Activated naive CD4-positive, alpha-beta T cell treated with anti-CD3 and anti-CD28 coated beads, Interleukin-2, amount 10 ng/mL, durations not matched to agents 7 days and 5 days (primary cell): ENCODE data around the gene ZDHHC3.
A peak's percentile ranks its signal among the peaks of the same experiment; 100 is the strongest.

Experiments used
- CTCF ChIA-PET: fragments of 350-600 bp; sonication (Branson Sonifier 250); formaldehyde crosslinking; loops from one replicate; lab custom pipeline; 2021; ENCODE audit warnings: antibody characterized with exemption; lab: Charles Lee
- DNase-seq: peaks from one replicate; pipeline ENCODE4 v3.0.0-alpha.2; 2020
- H3K27ac Mint-ChIP-seq: one replicate; pipeline ENCODE4 v1.8.0; 2021; ENCODE audit warnings: mild to moderate bottlenecking, moderate library complexity, mixed read lengths
- H3K27me3 Mint-ChIP-seq: one replicate; pipeline ENCODE4 v1.8.0; 2021; ENCODE audit warnings: mild to moderate bottlenecking, mixed read lengths
- H3K36me3 Mint-ChIP-seq: one replicate; pipeline ENCODE4 v1.8.0; 2021; ENCODE audit warnings: mixed read lengths
- H3K4me1 Mint-ChIP-seq: one replicate; pipeline ENCODE4 v1.8.0; 2021; ENCODE audit warnings: mixed read lengths
- H3K4me3 Mint-ChIP-seq: one replicate; pipeline ENCODE4 v1.8.0; 2021; ENCODE audit warnings: mild to moderate bottlenecking, moderate library complexity, mixed read lengths
- H3K9me3 Mint-ChIP-seq: one replicate; pipeline ENCODE4 v1.8.0; 2021; ENCODE audit warnings: mixed read lengths

Gene ZDHHC3

GRCh38 chr3:44923632-44924456 is 52.1 kb downstream of the ZDHHC3 start:
- Mint-ChIP-seq H3K36me3 (peaks cover 27% of the 10 kb centered on the region), H3K9me3 (no peaks in the 10 kb centered on the region), H3K4me1 (no peaks in the 10 kb centered on the region), H3K27me3 (no peaks in the 10 kb centered on the region), H3K27ac (no peak overlapping the region), H3K4me3 (no peak overlapping the region)
- no peak for DNase-seq
- CTCF ChIA-PET: no interaction called here

- peaks cover 8% of the 10 kb centered on the region for H3K36me3 Mint-ChIP-seq
- no peaks in the 10 kb centered on the region for H3K9me3 Mint-ChIP-seq
- no peak for DNase-seq
- CTCF ChIA-PET: interaction anchor here (0.9 kb wide), 1 partner anchor 388 kb away, joined by 3 read pairs; no protein-coding TSS in a partner anchor
- H3K4me1 Mint-ChIP-seq: no peaks in the 10 kb centered on the region
- no peak overlapping the region for H3K4me3 Mint-ChIP-seq
- no peaks in the 10 kb centered on the region for H3K27me3 Mint-ChIP-seq
- no peak overlapping the region for H3K27ac Mint-ChIP-seq
Observed at GRCh38 chr3:44920081-44920480, 55.9 kb downstream of the ZDHHC3 start.

GRCh38 chr3:44918581-44918980 is 57.4 kb downstream of the ZDHHC3 start:
- CTCF ChIA-PET: no interaction called here
- no peak overlapping the region for H3K27ac Mint-ChIP-seq
- no peaks in the 10 kb centered on the region for H3K4me1 Mint-ChIP-seq
- H3K4me3 Mint-ChIP-seq: no peak overlapping the region
- peaks cover 4% of the 10 kb centered on the region for H3K27me3 Mint-ChIP-seq
- no peak for DNase-seq
- H3K9me3 Mint-ChIP-seq: no peaks in the 10 kb centered on the region
- peaks cover 8% of the 10 kb centered on the region for H3K36me3 Mint-ChIP-seq

- H3K4me3 Mint-ChIP-seq: no peak overlapping the region
- DNase-seq: no peak
- H3K27me3 Mint-ChIP-seq: peaks cover 4% of the 10 kb centered on the region
- CTCF ChIA-PET: no interaction called here
- no peaks in the 10 kb centered on the region for H3K9me3 Mint-ChIP-seq
- H3K27ac Mint-ChIP-seq: no peak overlapping the region
- H3K4me1 Mint-ChIP-seq: no peaks in the 10 kb centered on the region
- H3K36me3 Mint-ChIP-seq: peaks cover 8% of the 10 kb centered on the region
Observed at GRCh38 chr3:44918087-44918486, 57.9 kb downstream of the ZDHHC3 start.

GRCh38 chr3:44915702-44916438 is 60.1 kb downstream of the ZDHHC3 start:
- Mint-ChIP-seq H3K4me1 (no peaks in the 10 kb centered on the region), H3K4me3 (no peak overlapping the region), H3K27ac (no peak overlapping the region), H3K27me3 (peaks cover 4% of the 10 kb centered on the region), H3K36me3 (peaks cover 5% of the 10 kb centered on the region), H3K9me3 (peaks cover 2% of the 10 kb centered on the region)
- CTCF ChIA-PET: interaction anchor here (0.8 to 4.3 kb wide), 2 partner anchors 361 to 383 kb away, joined by 4 to 25 read pairs; partner anchors contain the start of gene ZKSCAN7
- DNase-seq: no peak

- Mint-ChIP-seq H3K9me3 (peaks cover 6% of the 10 kb centered on the region), H3K27me3 (peaks cover 4% of the 10 kb centered on the region), H3K27ac (no peak overlapping the region), H3K4me1 (no peaks in the 10 kb centered on the region), H3K4me3 (no peak overlapping the region), H3K36me3 (peaks cover 3% of the 10 kb centered on the region)
- CTCF ChIA-PET: interaction anchor here (0.6 to 4.3 kb wide), 11 partner anchors 16 to 386 kb away, joined by 3 to 25 read pairs (median 3); partner anchors contain the start of gene ZNF501
- no peak for DNase-seq
Observed at GRCh38 chr3:44914936-44915335, 61.0 kb downstream of the ZDHHC3 start.

GRCh38 chr3:44913868-44914468 is 62.0 kb downstream of the ZDHHC3 start:
- Mint-ChIP-seq H3K9me3 (peaks cover 7% of the 10 kb centered on the region), H3K4me3 (no peak overlapping the region), H3K4me1 (no peaks in the 10 kb centered on the region), H3K27me3 (peaks cover 11% of the 10 kb centered on the region), H3K27ac (no peak overlapping the region), H3K36me3 (no peaks in the 10 kb centered on the region)
- DNase-seq: peak; percentile 76
- CTCF ChIA-PET: interaction anchor here (0.5 to 4.3 kb wide), 15 partner anchors 32 to 590 kb away, joined by 3 to 25 read pairs (median 3); partner anchors contain the start of gene ZNF501

GRCh38 chr3:44910693-44911092 is 65.3 kb downstream of the ZDHHC3 start:
- H3K9me3 Mint-ChIP-seq: peaks cover 7% of the 10 kb centered on the region
- no peaks in the 10 kb centered on the region for H3K36me3 Mint-ChIP-seq
- no peaks in the 10 kb centered on the region for H3K4me1 Mint-ChIP-seq
- DNase-seq: no peak
- peaks cover 28% of the 10 kb centered on the region for H3K27me3 Mint-ChIP-seq
- H3K4me3 Mint-ChIP-seq: no peak overlapping the region
- H3K27ac Mint-ChIP-seq: no peak overlapping the region
- CTCF ChIA-PET: no interaction called here

GRCh38 chr3:44909063-44909462 is 66.9 kb downstream of the ZDHHC3 start:
- Mint-ChIP-seq H3K36me3 (no peaks in the 10 kb centered on the region), H3K27ac (no peak overlapping the region), H3K27me3 (peaks cover 34% of the 10 kb centered on the region), H3K4me3 (no peak overlapping the region), H3K4me1 (no peaks in the 10 kb centered on the region), H3K9me3 (peaks cover 7% of the 10 kb centered on the region)
- CTCF ChIA-PET: interaction anchor here (0.7 kb wide), 1 partner anchor 27 kb away, joined by 3 read pairs; no protein-coding TSS in a partner anchor
- DNase-seq: no peak

- H3K9me3 Mint-ChIP-seq: peaks cover 7% of the 10 kb centered on the region
- DNase-seq: no peak
- peaks cover 30% of the 10 kb centered on the region for H3K27me3 Mint-ChIP-seq
Observed at GRCh38 chr3:44907612-44908011, 68.4 kb downstream of the ZDHHC3 start.

GRCh38 chr3:44906997-44907396 is 69.0 kb downstream of the ZDHHC3 start:
- H3K36me3 Mint-ChIP-seq: no peaks in the 10 kb centered on the region
- CTCF ChIA-PET: no interaction called here
- peaks cover 7% of the 10 kb centered on the region for H3K9me3 Mint-ChIP-seq
- H3K4me1 Mint-ChIP-seq: no peaks in the 10 kb centered on the region
- H3K4me3 Mint-ChIP-seq: no peak overlapping the region
- no peak for DNase-seq
- no peak overlapping the region for H3K27ac Mint-ChIP-seq
- peaks cover 31% of the 10 kb centered on the region for H3K27me3 Mint-ChIP-seq

More at GRCh38 chr3:44907612-44908011, 68.4 kb downstream of the ZDHHC3 start:
- no peak overlapping the region for H3K27ac Mint-ChIP-seq
- H3K4me1 Mint-ChIP-seq: no peaks in the 10 kb centered on the region
- CTCF ChIA-PET: no interaction called here
- H3K36me3 Mint-ChIP-seq: no peaks in the 10 kb centered on the region
- H3K4me3 Mint-ChIP-seq: no peak overlapping the region

- peaks cover 3% of the 10 kb centered on the region for H3K9me3 Mint-ChIP-seq
- no peak overlapping the region for H3K4me3 Mint-ChIP-seq
- H3K27ac Mint-ChIP-seq: no peak overlapping the region
- H3K27me3 Mint-ChIP-seq: peaks cover 42% of the 10 kb centered on the region
- CTCF ChIA-PET: no interaction called here
- H3K4me1 Mint-ChIP-seq: no peaks in the 10 kb centered on the region
- no peak for DNase-seq
- H3K36me3 Mint-ChIP-seq: no peaks in the 10 kb centered on the region
Observed at GRCh38 chr3:44905446-44906157, 70.4 kb downstream of the ZDHHC3 start.

GRCh38 chr3:44903751-44904150 is 72.2 kb downstream of the ZDHHC3 start:
- Mint-ChIP-seq H3K36me3 (no peaks in the 10 kb centered on the region), H3K9me3 (no peaks in the 10 kb centered on the region), H3K4me1 (no peaks in the 10 kb centered on the region), H3K27me3 (peaks cover 43% of the 10 kb centered on the region), H3K27ac (no peak overlapping the region), H3K4me3 (no peak overlapping the region)
- CTCF ChIA-PET: no interaction called here
- DNase-seq: no peak

- H3K4me1 Mint-ChIP-seq: no peaks in the 10 kb centered on the region
- no peaks in the 10 kb centered on the region for H3K36me3 Mint-ChIP-seq
- CTCF ChIA-PET: no interaction called here
- DNase-seq: no peak
- no peak overlapping the region for H3K27ac Mint-ChIP-seq
- no peak overlapping the region for H3K4me3 Mint-ChIP-seq
- H3K9me3 Mint-ChIP-seq: no peaks in the 10 kb centered on the region
- peaks cover 42% of the 10 kb centered on the region for H3K27me3 Mint-ChIP-seq
Observed at GRCh38 chr3:44903314-44903713, 72.7 kb downstream of the ZDHHC3 start.
